DMS53 (cell line): ENCODE results near the gene PMVK.

Source experiments
- DNase-seq: peaks from one replicate; lab custom pipeline; 2025; lab: John Stamatoyannopoulos, UW

Gene PMVK

GRCh38 chr1:154878371-154879037, 58.0 kb downstream of the PMVK start:
- peak; percentile 86 for DNase-seq

GRCh38 chr1:154877370-154877974, 59.0 kb downstream of the PMVK start:
- peak; percentile 80 for DNase-seq

GRCh38 chr1:154876842-154877369, 59.6 kb downstream of the PMVK start:
- DNase-seq, result no peak
